Hematopoietic multipotent progenitor cell treated with erythropoietin and hydrocortisone succinate and interleukin-3 and kit ligand, for 17 days (in vitro differentiated cells): ENCODE data around the gene POP7.

Experiments
- DNase-seq: peaks from one replicate; pipeline ENCODE4 v3.0.0-alpha.2; 2015; ENCODE audit warnings: low spot score

POP7 gene

GRCh38 chr7:100679129-100679926 lies 26.6 kb upstream of the POP7 start:
- no peak for DNase-seq

DNA sequence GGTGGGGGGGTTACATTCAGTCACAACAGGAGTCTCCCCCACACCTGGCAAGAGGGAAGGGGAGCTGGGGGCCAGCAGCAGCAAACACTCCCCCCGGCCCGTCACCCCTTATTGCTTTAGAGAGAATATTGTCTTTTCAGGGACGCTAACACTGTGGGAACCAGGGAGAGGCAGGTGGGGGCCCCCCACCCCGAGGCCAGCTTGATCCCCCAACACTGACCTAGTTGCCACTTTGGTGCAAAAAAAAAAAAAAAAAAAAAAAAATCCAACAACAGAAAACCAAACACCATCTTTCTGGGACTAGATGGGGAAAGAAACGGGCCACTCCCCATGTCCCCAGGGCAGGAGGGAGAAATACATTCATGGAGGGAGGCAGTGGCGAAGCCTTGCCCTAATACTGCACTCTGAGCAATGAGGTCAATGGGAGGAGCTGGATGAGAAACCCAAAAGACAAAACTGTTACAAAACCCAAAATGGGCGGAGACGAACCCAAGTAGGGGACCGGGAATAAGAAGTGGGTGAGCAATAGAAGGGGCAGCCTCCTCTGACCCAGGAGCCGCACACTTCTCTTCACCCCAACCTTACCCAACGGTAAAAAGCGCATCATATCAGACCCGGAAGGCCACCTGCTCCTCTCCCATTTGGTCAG lies 25.9 kb upstream of the POP7 start:
- DNase-seq, result no peak

DNA sequence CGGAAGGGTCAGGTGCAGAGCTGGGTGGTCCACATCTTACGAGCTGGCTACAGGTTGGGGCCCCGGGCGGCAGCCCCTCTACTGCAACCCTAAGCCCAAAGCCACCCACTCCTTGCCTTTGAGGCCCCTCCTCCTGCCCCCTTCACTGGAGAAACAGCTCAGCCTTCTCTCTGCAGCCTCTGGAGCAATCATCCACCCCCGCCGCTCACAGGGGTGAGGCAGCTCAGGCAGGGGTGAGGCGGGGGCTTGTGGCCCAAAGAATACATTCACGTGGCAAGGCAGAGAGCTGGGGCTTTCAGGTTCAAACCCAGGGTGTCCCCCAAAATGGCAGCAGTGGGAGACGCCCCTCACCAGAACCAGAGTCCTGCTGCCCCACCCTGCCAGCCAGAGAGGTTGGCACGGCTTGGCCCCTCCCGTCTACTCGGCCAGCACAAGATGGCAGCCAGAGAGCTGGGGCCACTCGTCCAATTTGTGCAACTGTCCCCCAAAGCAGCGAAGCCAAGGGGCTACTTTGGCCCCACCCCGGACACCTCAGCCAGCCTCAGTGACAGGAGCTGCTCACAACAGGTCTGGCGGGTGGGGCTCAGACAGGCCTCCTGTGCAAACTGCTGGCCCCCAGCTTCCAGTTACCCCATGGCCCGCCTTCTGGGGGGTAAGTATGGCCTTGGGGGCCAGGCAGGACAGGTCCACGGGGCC lies 25.2 kb upstream of the POP7 start:
- no peak for DNase-seq

- DNase-seq, result no peak
Observed at GRCh38 chr7:100681491-100682227, 24.3 kb upstream of the POP7 start.

GRCh38 chr7:100682228-100682741 lies 23.6 kb upstream of the POP7 start:
- DNase-seq, result no peak

DNA sequence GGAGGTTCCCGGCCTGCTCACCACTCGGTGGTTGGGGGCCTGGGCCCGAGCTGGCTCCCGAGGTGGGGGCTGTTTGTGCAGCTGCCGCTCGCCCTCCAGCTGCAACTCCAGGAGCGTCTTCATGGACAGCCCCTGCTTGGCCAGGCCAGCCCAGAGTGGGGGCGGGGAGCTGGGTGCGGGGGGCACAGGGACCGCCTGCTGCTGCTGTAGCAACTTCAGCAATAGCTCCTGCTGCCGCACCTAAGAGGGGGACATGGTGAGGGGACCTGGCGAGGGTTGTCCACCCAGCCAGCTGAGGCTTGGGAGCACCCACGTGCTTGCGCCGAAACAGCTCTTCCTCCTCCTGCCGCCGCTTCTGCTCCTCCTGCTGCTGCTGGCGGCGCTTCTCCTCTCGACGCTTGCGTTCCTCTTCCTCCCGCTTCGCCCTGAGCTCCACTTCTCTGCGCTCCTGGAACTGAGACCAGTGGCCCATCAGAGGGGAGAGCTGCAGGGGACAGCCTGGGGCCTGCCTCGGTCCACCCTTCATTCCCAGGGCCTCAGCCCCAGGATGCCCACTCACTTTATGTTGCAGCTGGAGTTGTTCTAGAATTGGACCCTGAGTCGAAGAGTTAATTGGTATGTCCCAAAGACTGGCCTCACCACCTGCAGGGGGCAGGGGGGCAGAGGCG lies 22.8 kb upstream of the POP7 start:
- no peak for DNase-seq

DNA sequence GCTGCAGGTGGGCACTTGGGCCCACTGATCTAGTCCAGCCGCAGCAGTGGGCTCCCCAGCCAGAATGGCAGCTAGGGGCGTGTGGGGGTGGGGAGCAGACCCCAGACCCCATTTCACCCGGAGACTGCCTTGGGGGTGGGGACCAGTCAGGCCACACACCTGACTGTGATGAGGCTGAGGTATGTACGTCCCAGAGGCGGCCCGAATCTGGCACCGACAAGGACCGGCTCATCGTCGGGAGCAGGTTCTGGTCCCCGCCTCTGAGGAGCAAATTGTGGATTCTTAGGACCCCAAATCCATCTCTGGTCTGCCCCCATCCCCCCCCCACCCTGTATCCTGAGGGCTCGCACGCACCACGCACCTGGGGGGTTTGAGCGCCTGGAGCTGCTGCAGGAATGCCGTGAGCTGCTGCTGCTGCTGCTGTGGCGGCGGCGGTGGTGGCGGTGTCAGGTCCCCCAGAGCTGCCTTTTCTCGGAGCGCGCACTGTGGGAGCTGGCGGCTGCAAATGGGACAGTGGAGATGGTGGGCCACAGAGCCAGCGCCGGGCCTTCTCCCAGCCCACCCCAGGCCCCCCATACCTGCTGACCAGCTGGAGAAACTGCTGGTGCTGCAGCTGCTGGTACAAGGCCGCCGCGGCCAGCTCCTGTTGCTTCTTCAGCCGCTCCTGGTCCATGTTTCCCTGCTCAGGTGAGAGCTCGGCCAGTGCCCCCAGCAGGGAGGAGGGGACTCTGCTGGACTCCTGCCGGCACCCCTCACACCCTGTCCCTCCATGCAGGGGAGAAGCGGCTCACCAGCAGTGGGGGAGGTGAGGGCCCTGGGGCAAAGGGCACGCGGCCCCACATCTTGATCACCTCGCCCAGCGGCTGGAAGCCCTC lies 22.0 kb upstream of the POP7 start:
- DNase-seq, result no peak

- DNase-seq, result no peak
Observed at GRCh38 chr7:100684534-100685042, 21.3 kb upstream of the POP7 start.

DNA sequence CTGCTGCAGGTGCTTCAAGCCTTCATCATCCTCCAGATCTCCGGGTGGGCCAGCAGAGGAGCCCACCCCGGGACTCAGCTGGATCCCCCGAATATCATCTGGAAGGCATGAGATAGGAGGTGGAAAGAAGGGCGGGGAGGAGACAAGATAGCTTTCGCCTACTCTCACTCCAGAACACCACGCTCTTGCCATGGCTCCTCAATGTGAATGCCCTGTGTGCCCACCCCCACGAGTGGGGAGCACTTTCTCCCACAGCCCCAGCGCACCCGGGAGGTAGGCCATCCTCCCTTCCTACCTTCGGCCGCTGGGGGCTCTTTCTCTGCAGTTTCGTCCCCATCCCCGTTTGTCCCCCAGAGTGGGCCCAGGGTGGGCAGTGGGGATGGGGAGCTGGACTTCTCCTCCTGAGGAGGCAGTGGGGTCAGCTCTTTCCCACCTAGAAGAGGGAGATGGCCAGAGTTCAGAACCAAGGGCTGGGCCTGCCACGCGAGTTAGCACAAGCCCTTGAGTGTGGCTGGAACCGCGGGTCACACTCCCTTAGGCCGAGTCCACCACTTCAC lies 20.8 kb upstream of the POP7 start:
- DNase-seq, result no peak

- no peak for DNase-seq
Observed at GRCh38 chr7:100685631-100686145, 20.2 kb upstream of the POP7 start.

DNA sequence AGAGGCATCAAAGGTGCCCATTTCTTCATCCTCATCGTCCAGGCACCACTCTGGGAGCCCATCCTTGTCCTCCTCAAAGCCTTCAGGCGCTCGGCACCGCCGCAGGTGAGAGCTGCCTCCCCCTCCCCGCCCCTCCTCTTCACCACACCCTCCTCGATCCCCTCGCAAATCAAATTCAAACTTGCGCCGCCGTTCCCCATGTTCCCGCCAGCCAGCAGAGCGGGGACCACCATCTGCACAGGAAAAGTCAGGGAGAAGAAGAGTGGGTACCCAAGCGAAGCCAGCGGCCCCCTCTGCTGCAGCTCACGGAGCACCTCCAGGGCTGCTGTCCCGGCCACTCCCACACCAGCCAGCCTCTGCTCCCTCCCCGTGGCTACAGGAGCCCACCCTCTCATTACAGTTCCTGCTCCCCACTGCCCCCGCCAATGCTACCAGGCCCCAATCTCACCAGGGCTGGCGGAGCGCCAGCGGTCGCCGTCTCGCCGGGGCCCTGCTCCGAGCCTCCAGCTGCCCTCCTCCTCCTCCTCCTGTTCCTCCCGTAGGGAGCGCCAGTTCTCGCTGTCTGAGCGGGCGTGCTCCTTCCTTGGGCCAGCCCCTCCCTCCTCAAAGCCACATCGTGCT lies 19.6 kb upstream of the POP7 start:
- no peak for DNase-seq

GRCh38 chr7:100686822-100687211 lies 19.1 kb upstream of the POP7 start:
- no peak for DNase-seq

DNA sequence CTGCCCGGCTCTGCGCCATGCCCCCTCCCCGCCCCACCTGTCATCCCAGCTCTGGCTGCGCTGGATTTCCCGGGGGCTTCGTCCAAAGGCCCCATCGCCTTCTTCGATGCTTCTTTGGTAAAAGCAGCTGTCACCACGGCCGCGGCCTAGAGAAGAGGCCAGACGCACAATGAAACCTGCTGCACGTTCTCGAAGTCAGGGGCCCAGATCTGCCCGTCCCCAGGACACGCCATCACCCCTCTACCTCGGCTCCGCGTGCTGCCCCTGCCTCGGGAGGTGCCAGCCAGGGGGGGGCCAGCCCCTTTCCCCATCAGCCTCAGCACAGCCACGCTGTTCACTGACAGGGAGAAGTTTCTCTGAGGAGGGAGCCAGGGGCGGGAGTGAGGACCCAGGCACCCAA lies 18.7 kb upstream of the POP7 start:
- no peak for DNase-seq

GRCh38 chr7:100687751-100688300 lies 18.1 kb upstream of the POP7 start:
- no peak for DNase-seq

DNA sequence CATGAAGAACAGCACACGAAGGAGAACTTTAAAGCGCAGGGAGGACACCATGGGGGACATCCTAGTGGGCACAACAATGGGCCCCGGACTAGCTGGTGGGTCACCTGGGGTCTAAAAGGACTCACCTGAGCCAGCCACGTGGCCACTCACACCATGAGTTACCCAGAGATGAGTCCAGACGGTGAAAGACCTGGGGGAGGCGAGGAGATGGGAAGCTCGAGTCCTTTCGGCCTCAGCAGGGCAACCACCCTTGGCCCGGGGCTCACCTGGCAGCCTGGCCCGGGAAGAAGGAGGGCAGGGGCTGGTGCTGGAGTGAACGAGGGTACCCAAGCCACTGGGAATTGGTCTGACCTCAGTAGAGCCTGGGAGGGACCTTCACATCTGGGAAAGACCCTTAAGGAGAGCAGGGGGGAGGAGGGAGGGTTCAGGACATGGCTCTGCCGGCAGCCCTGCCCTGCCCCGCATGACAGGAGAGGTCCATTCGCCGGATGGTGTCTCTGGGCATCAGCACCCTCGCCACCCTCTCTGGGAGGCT lies 17.5 kb upstream of the POP7 start:
- no peak for DNase-seq

DNA sequence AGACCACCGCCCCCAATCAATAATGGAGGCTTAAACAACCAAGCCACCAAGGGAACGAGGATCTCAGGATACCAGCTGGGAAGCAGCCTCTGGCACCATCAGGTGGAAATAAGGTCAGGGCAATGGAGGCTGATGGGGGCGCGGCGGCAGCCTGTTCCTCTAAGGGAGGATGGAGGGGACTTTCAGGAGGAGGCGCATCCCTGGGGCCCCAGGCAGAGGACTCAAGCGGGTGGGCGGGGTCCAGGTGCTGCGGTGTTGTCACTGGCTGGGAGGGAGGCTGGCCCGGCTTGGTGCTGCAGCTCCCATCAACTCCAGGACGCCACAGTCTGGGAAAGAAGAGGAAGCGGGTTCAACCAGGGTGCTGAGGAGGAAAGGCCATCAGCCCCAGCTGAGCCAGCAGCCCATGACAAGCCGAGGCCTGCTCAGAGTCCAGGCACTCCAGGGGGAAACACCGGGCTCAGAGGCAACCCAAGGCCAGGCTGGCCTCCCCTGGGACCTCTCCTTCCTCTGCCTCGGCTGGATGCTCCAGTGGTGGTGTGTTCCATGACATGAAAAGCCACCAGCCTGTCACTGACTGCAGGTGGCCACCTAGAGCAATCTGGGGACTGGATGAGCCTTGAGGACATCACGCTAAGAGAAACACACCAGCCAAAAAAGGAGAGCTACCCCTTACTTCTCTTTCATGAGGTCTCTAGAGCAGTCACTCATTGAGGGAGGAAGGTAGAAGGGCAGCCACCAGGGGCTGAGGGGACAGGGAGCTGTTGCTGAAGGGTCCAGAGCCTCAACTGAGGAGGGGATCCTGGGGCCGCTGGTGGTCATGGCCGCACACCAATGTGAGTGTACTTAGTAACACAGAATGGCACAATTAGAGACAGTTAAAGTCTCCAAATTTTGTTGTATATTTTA lies 16.4 kb upstream of the POP7 start:
- DNase-seq, result no peak

DNA sequence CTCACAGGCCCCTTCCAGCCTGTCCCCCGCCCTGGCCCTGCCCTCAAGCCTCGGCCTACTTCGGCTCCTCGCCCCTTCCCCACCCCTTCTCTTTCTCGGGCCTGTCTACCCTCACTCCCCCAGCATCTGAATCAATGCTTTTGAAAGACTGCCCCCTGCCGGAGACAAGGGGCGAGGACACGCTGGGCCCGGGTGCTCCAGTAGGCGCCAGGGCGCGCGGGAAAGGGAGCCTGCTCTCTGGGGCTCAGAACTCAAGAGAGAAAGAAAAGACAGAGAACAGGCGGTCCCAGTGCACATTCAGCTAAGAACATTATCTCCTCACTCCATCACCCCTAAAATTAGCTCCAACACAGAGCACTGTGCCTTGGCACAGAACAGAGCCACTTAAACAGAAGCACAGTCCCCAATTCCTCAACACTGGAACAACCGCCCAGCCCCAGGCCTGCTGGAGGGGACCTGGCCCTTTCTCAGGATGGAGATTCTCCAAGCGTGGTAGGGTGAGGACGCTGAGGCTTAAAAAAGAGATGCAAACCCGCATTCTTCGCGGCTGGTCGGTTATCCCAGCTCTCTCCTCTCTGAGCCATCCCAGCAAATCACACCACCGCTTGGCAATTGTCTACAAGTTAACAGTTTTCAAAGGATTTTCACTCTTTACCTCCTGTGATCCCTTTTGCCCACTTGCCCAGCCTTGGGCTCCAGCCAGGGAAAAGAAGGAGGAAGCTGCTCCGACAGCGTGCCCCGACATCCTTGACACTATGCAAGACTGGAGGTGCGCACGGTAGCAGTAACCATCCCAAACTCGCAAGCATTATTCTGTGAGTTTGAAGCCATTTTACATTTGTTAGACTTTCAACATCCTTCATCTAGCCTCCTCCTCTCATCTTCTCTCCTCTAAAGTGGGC lies 14.0 kb upstream of the POP7 start:
- DNase-seq, result peak; percentile 87
